ENCODE results near the gene KLC4. TPM values are rescaled to one million over a fixed set of nuclear protein-coding genes. Genes with fewer than 3 reads are reported as not detected.

KLC4 gene
- total and polyA plus RNA-seq, 9 of the 15 experiments (the other 6 are each of a cell fraction or from before 2014, with no cell fraction given) = 1.7 to 16.2 (median 7.7) TPM

DNA sequence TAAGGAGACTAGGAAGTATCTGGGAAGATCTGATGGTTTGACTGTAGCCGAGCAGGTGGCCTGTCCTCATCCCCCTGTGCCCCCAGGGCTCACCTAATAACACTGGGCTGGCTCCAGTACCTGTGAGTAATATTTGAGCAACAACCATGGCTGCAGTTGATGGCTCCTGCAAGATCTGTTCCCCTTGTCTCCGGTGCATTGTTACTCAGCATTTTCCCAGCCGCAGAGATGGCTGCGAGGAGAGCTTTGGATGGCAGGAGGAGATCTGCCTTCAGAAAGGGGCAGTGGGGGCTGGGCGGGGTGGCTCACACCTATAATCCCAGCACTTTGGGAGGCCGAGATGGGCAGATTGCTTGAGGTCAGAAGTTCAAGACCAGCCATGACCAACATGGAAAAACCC, 55.9 kb downstream of the KLC4 start (continued):
- TF ChIP-seq TAF1 (IDR thresholded peaks at IDR 0.05; ENCODE audit: control insufficient read depth, extremely low read depth, insufficient read depth, low read length, severe bottlenecking) (no peak), IRF2 (CRISPR knock-in tag; IDR thresholded peaks at IDR 0.05) (no peak), HNRNPLL (IDR thresholded peaks at IDR 0.05; ENCODE audit: low read depth, low read length, poor library complexity, severe bottlenecking) (no peak), SOX6 (IDR thresholded peaks at IDR 0.05) (0 out of 2 replicates have a peak, but pooled peaks have one; percentile 45), TRIM28 (IDR thresholded peaks at IDR 0.05) (no peak), ARHGAP35 (IDR thresholded peaks at IDR 0.05; ENCODE audit: partially characterized antibody) (no peak), KLF1 (tag; IDR thresholded peaks at IDR 0.05) (no peak), ZNF717 (CRISPR knock-in tag; IDR thresholded peaks at IDR 0.05) (no peak), MYNN (IDR thresholded peaks at IDR 0.05) (0 out of 2 replicates have a peak, but pooled peaks have one; percentile 44), MYNN (CRISPR knock-in tag; IDR thresholded peaks at IDR 0.05) (no peak), ZNF3 (CRISPR knock-in tag; IDR thresholded peaks at IDR 0.05) (no peak), XRCC5 (IDR thresholded peaks at IDR 0.05; ENCODE audit: low read depth, low read length) (no peak), ELF1 (tag; IDR thresholded peaks at IDR 0.05) (no peak), NCOA6 (IDR thresholded peaks at IDR 0.05) (no peak), ZNF239 (CRISPR knock-in tag; IDR thresholded peaks at IDR 0.05) (no peak; the same call in 1 of the 2 replicates), EWSR1 (IDR thresholded peaks at IDR 0.05; ENCODE audit: borderline replicate concordance, low read depth, partially characterized antibody) (no peak)
- TF ChIP-seq, protein P1, sequence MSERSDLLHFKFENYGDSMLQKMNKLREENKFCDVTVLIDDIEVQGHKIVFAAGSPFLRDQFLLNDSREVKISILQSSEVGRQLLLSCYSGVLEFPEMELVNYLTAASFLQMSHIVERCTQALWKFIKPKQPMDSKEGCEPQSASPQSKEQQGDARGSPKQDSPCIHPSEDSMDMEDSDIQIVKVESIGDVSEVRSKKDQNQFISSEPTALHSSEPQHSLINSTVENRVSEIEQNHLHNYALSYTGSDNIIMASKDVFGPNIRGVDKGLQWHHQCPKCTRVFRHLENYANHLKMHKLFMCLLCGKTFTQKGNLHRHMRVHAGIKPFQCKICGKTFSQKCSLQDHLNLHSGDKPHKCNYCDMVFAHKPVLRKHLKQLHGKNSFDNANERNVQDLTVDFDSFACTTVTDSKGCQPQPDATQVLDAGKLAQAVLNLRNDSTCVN (CRISPR knock-in tag; IDR thresholded peaks at IDR 0.05) = no peak
- TF ChIP-seq, protein P2, sequence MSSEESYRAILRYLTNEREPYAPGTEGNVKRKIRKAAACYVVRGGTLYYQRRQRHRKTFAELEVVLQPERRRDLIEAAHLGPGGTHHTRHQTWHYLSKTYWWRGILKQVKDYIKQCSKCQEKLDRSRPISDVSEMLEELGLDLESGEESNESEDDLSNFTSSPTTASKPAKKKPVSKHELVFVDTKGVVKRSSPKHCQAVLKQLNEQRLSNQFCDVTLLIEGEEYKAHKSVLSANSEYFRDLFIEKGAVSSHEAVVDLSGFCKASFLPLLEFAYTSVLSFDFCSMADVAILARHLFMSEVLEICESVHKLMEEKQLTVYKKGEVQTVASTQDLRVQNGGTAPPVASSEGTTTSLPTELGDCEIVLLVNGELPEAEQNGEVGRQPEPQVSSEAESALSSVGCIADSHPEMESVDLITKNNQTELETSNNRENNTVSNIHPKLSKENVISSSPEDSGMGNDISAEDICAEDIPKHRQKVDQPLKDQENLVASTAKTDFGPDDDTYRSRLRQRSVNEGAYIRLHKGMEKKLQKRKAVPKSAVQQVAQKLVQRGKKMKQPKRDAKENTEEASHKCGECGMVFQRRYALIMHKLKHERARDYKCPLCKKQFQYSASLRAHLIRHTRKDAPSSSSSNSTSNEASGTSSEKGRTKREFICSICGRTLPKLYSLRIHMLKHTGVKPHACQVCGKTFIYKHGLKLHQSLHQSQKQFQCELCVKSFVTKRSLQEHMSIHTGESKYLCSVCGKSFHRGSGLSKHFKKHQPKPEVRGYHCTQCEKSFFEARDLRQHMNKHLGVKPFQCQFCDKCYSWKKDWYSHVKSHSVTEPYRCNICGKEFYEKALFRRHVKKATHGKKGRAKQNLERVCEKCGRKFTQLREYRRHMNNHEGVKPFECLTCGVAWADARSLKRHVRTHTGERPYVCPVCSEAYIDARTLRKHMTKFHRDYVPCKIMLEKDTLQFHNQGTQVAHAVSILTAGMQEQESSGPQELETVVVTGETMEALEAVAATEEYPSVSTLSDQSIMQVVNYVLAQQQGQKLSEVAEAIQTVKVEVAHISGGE (CRISPR knock-in tag; IDR thresholded peaks at IDR 0.05) = peak in 1 of 3 experiments; percentile 57; a peak in 1 of 6 replicates
- TF ChIP-seq, protein P3, sequence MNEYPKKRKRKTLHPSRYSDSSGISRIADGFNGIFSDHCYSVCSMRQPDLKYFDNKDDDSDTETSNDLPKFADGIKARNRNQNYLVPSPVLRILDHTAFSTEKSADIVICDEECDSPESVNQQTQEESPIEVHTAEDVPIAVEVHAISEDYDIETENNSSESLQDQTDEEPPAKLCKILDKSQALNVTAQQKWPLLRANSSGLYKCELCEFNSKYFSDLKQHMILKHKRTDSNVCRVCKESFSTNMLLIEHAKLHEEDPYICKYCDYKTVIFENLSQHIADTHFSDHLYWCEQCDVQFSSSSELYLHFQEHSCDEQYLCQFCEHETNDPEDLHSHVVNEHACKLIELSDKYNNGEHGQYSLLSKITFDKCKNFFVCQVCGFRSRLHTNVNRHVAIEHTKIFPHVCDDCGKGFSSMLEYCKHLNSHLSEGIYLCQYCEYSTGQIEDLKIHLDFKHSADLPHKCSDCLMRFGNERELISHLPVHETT (CRISPR knock-in tag; conservative IDR thresholded peaks at IDR 0.05 in 1 of 2, IDR thresholded peaks at IDR 0.05 in 1 of 2) = peak in 1 of 2 experiments; percentile 73; a peak in 2 of 4 replicates
- TF ChIP-seq, protein P4, sequence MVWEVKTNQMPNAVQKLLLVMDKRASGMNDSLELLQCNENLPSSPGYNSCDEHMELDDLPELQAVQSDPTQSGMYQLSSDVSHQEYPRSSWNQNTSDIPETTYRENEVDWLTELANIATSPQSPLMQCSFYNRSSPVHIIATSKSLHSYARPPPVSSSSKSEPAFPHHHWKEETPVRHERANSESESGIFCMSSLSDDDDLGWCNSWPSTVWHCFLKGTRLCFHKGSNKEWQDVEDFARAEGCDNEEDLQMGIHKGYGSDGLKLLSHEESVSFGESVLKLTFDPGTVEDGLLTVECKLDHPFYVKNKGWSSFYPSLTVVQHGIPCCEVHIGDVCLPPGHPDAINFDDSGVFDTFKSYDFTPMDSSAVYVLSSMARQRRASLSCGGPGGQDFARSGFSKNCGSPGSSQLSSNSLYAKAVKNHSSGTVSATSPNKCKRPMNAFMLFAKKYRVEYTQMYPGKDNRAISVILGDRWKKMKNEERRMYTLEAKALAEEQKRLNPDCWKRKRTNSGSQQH (CRISPR knock-in tag; IDR thresholded peaks at IDR 0.05) = no peak
- TF ChIP-seq, protein P5, sequence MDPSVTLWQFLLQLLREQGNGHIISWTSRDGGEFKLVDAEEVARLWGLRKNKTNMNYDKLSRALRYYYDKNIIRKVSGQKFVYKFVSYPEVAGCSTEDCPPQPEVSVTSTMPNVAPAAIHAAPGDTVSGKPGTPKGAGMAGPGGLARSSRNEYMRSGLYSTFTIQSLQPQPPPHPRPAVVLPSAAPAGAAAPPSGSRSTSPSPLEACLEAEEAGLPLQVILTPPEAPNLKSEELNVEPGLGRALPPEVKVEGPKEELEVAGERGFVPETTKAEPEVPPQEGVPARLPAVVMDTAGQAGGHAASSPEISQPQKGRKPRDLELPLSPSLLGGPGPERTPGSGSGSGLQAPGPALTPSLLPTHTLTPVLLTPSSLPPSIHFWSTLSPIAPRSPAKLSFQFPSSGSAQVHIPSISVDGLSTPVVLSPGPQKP (CRISPR knock-in tag; IDR thresholded peaks at IDR 0.05) = no peak
